ENCODE data around the gene CD8B.

CD8B gene

GRCh38 chr2:86806059-86806857 lies 55.4 kb downstream of the CD8B start:
- no peak for DNase-seq (ENCODE audit: low read depth in 2 of 2)

- DNase-seq (ENCODE audit: low read depth in 2 of 2), result no peak
Observed at GRCh38 chr2:86800856-86801567, 60.7 kb downstream of the CD8B start.

GRCh38 chr2:86794861-86795260 lies 66.8 kb downstream of the CD8B start:
- DNase-seq (ENCODE audit: low read depth in 2 of 2), result no peak

- DNase-seq (ENCODE audit: low read depth in 2 of 2), result no peak
Observed at GRCh38 chr2:86793752-86794151, 67.9 kb downstream of the CD8B start.

- no peak for DNase-seq (ENCODE audit: low read depth in 2 of 2)
Observed at GRCh38 chr2:86791573-86791972, 70.1 kb downstream of the CD8B start.

- no peak for DNase-seq (ENCODE audit: low read depth in 2 of 2)
Observed at GRCh38 chr2:86790676-86791572, 70.8 kb downstream of the CD8B start, which contains the start of gene CD8A. CD8A (minus strand) TSS chr2:86790913; CDS start chr2:86790825, 88 bp downstream.

- no peak for DNase-seq (ENCODE audit: low read depth in 2 of 2)
Observed at GRCh38 chr2:86790134-86790675, 71.5 kb downstream of the CD8B start.

- no peak for DNase-seq (ENCODE audit: low read depth in 2 of 2)
Observed at GRCh38 chr2:86789687-86790133, 72.0 kb downstream of the CD8B start.

GRCh38 chr2:86788881-86789686 lies 72.6 kb downstream of the CD8B start:
- no peak for DNase-seq (ENCODE audit: low read depth in 2 of 2)

- DNase-seq (ENCODE audit: low read depth in 2 of 2), result no peak
Observed at GRCh38 chr2:86788165-86788564, 73.5 kb downstream of the CD8B start.

GRCh38 chr2:86787736-86788135 lies 74.0 kb downstream of the CD8B start:
- DNase-seq (ENCODE audit: low read depth in 2 of 2), result no peak

GRCh38 chr2:86786001-86786536 lies 75.6 kb downstream of the CD8B start:
- no peak for DNase-seq (ENCODE audit: low read depth in 2 of 2)

GRCh38 chr2:86785456-86785855 lies 76.2 kb downstream of the CD8B start:
- no peak for DNase-seq (ENCODE audit: low read depth in 2 of 2)

GRCh38 chr2:86783615-86784339 lies 77.9 kb downstream of the CD8B start:
- DNase-seq (ENCODE audit: low read depth in 2 of 2), result no peak

- DNase-seq (ENCODE audit: low read depth in 2 of 2), result no peak
Observed at GRCh38 chr2:86782748-86783147, 78.9 kb downstream of the CD8B start.

GRCh38 chr2:86781363-86781762 lies 80.3 kb downstream of the CD8B start:
- DNase-seq (ENCODE audit: low read depth in 2 of 2), result no peak

- DNase-seq (ENCODE audit: low read depth in 2 of 2), result no peak
Observed at GRCh38 chr2:86779971-86780370, 81.7 kb downstream of the CD8B start.

GRCh38 chr2:86778957-86779356 lies 82.7 kb downstream of the CD8B start:
- no peak for DNase-seq (ENCODE audit: low read depth in 2 of 2)

GRCh38 chr2:86776532-86776931 lies 85.2 kb downstream of the CD8B start:
- DNase-seq (ENCODE audit: low read depth in 2 of 2), result no peak

GRCh38 chr2:86775338-86775737 lies 86.3 kb downstream of the CD8B start:
- DNase-seq (ENCODE audit: low read depth in 2 of 2), result no peak

Measured in stimulated activated CD4-positive, alpha-beta T cell treated with anti-CD3 and anti-CD28 coated beads, Interleukin-1b, Interleukin-23, amount 100 ng/mL, for 1 hour (primary cell).